ENCODE results near the gene XPR1. TPM values are rescaled to one million over a fixed set of nuclear protein-coding genes. Genes with fewer than 3 reads are reported as not detected.

Gene XPR1
- total and polyA plus RNA-seq, 2 experiments from 2014 or later = 4.9 to 15.6 TPM

DNA sequence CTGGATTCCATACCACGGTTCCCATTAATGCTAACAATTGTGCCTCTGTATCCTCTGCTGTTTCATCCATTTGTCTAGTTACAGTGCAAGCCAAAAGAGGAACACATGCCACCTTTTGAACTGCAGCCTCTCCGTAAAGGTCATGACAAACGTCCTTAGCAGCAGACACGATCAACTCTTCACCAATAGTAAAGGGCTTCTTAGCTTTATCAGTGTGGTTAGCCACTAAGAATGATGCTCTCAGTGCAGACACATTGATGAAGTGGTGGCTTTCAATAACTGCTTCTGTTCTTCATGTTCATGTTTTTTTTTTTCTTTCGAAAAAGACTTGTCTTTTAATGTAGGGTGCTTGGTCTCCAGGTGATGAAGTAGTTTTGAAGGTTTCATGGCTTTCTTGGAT, 14.3 kb downstream of the XPR1 start:
- Histone ChIP-seq H2AFZ (no peak overlapping the region), H3K9me2 (ENCODE audit: insufficient read depth) (no peaks in the 10 kb centered on the region), H3K27ac (no peak overlapping the region), H3K9me3 (ENCODE audit: low read depth) (no peaks in the 10 kb centered on the region), H3F3A (ENCODE audit: insufficient read depth) (no peaks in the 10 kb centered on the region), H3K9ac (no peak overlapping the region), H3K4me2 (ENCODE audit: unreplicated experiment) (no peak overlapping the region), H4K20me1 (ENCODE audit: insufficient read depth) (no peaks in the 10 kb centered on the region), H3K4me3 (no peak overlapping the region), H3K4me1 (ENCODE audit: insufficient read depth) (no peaks in the 10 kb centered on the region), H3K36me3 (ENCODE audit: low read depth) (no peaks in the 10 kb centered on the region), H3K79me2 (ENCODE audit: insufficient read depth) (peaks cover 65% of the 10 kb centered on the region), H3K27me3 (replicated peaks; ENCODE audit: insufficient read depth) (no peaks in the 10 kb centered on the region)
- no peak for DNase-seq
- TF ChIP-seq EZH2phosphoT487 (IDR thresholded peaks at IDR 0.05; ENCODE audit: insufficient read depth, low read depth) (no peak), EZH2 (IDR thresholded peaks at IDR 0.05; ENCODE audit: insufficient read depth, poor library complexity, severe bottlenecking) (no peak)
- in situ Hi-C loops (cut with MboI) = no loop called here
- WGBS, 2 experiments (ENCODE audit: low coverage in 1 of 2, low lambda C conversion rate in 2 of 2, missing lambda C conversion rate in 2 of 2) = 85 to 88% methylated on average over 5 of the region's 5 CpGs

- Histone ChIP-seq H3K36me3 (ENCODE audit: low read depth) (no peaks in the 10 kb centered on the region), H4K20me1 (ENCODE audit: insufficient read depth) (no peaks in the 10 kb centered on the region), H3K79me2 (ENCODE audit: insufficient read depth) (peaks cover 65% of the 10 kb centered on the region), H3K4me2 (ENCODE audit: unreplicated experiment) (no peak overlapping the region), H3K9me3 (ENCODE audit: low read depth) (no peaks in the 10 kb centered on the region), H2AFZ (no peak overlapping the region), H3F3A (ENCODE audit: insufficient read depth) (no peaks in the 10 kb centered on the region), H3K9ac (no peak overlapping the region), H3K27me3 (replicated peaks; ENCODE audit: insufficient read depth) (no peaks in the 10 kb centered on the region), H3K27ac (no peak overlapping the region), H3K9me2 (ENCODE audit: insufficient read depth) (no peaks in the 10 kb centered on the region), H3K4me3 (no peak overlapping the region), H3K4me1 (ENCODE audit: insufficient read depth) (no peaks in the 10 kb centered on the region)
- TF ChIP-seq EZH2 (IDR thresholded peaks at IDR 0.05; ENCODE audit: insufficient read depth, poor library complexity, severe bottlenecking) (no peak), EZH2phosphoT487 (IDR thresholded peaks at IDR 0.05; ENCODE audit: insufficient read depth, low read depth) (no peak)
- DNase-seq = no peak
- WGBS, 2 experiments (ENCODE audit: low coverage in 1 of 2, low lambda C conversion rate in 2 of 2, missing lambda C conversion rate in 2 of 2) = 99% methylated on average over 4 of the region's 4 CpGs
- in situ Hi-C loops (cut with MboI) = no loop called here
Measured at GRCh38 chr1:180646547-180646946, 14.7 kb downstream of the XPR1 start.

DNA sequence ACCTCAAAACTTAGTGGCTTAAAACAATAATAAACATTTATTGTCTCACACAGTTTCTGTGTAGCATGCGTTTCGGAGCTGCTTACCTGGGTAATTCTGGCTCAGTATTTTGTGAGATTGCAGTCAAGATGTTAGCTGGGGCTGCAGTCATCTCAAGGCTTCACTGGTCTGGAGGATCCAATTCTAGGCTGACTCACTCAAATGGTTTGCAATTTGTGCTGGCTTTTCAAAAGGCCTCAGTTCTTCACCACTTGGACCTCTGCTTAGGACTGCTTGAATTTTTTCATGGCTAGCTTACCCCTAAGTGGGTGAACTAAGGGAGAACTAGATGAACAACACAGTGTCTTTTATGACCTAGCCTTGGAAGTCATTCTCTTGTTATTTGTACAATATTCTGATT, 21.0 kb downstream of the XPR1 start:
- peak; percentile 49 for DNase-seq
- Histone ChIP-seq H3K27ac (no peak overlapping the region), H4K20me1 (ENCODE audit: insufficient read depth) (no peaks in the 10 kb centered on the region), H3K4me3 (no peak overlapping the region), H3K4me2 (ENCODE audit: unreplicated experiment) (no peak overlapping the region), H3K9ac (no peak overlapping the region), H2AFZ (no peak overlapping the region), H3K79me2 (ENCODE audit: insufficient read depth) (peaks cover 58% of the 10 kb centered on the region), H3K9me2 (ENCODE audit: insufficient read depth) (no peaks in the 10 kb centered on the region), H3K36me3 (ENCODE audit: low read depth) (0 out of 2 replicates have a peak, but pooled peaks cover under 1% of the 10 kb centered on the region), H3K27me3 (replicated peaks; ENCODE audit: insufficient read depth) (no peaks in the 10 kb centered on the region), H3K4me1 (ENCODE audit: insufficient read depth) (no peaks in the 10 kb centered on the region), H3F3A (ENCODE audit: insufficient read depth) (no peaks in the 10 kb centered on the region), H3K9me3 (ENCODE audit: low read depth) (no peaks in the 10 kb centered on the region)
- TF ChIP-seq EZH2 (IDR thresholded peaks at IDR 0.05; ENCODE audit: insufficient read depth, poor library complexity, severe bottlenecking) (no peak), EZH2phosphoT487 (IDR thresholded peaks at IDR 0.05; ENCODE audit: insufficient read depth, low read depth) (no peak)
- 95 to 97% methylated on average over 2 of the region's 2 CpGs for WGBS, 2 experiments (ENCODE audit: low coverage in 1 of 2, low lambda C conversion rate in 2 of 2, missing lambda C conversion rate in 2 of 2)
- in situ Hi-C loops (cut with MboI) = no loop called here

GRCh38 chr1:180662709-180663108, 30.9 kb downstream of the XPR1 start:
- Histone ChIP-seq H3K4me2 (ENCODE audit: unreplicated experiment) (no peak overlapping the region), H3K27me3 (replicated peaks; ENCODE audit: insufficient read depth) (no peaks in the 10 kb centered on the region), H4K20me1 (ENCODE audit: insufficient read depth) (no peaks in the 10 kb centered on the region), H3K9ac (no peak overlapping the region), H3K36me3 (ENCODE audit: low read depth) (0 out of 2 replicates have a peak, but pooled peaks cover 6% of the 10 kb centered on the region), H3K4me1 (ENCODE audit: insufficient read depth) (no peaks in the 10 kb centered on the region), H2AFZ (no peak overlapping the region), H3K27ac (no peak overlapping the region), H3K79me2 (ENCODE audit: insufficient read depth) (peaks cover 21% of the 10 kb centered on the region), H3K9me2 (ENCODE audit: insufficient read depth) (no peaks in the 10 kb centered on the region), H3K9me3 (ENCODE audit: low read depth) (no peaks in the 10 kb centered on the region), H3F3A (ENCODE audit: insufficient read depth) (no peaks in the 10 kb centered on the region), H3K4me3 (no peak overlapping the region)
- in situ Hi-C loops (cut with MboI) = no loop called here
- DNase-seq = no peak
- TF ChIP-seq EZH2 (IDR thresholded peaks at IDR 0.05; ENCODE audit: insufficient read depth, poor library complexity, severe bottlenecking) = no peak
- no peak for TF ChIP-seq EZH2phosphoT487 (IDR thresholded peaks at IDR 0.05; ENCODE audit: insufficient read depth, low read depth)

DNA sequence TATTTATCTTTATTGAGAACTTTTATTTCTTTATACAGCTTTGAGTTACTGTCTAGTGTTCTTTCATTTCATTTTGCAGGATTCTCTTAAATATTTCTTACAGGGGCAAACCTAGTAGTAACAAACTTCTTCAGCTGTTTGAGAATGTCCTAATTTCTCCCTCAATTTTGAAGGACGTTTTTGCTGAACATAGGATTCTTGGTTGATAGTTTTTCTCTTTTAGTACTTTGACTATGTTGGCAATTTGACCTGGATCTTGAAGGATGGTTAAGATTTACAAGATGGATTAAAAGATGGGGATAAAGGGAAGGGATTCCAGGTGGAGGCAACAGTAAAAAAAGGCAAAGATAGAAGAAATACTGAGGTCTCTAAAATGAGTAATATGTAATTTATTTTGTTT, 38.9 kb downstream of the XPR1 start:
- no peak for TF ChIP-seq EZH2 (IDR thresholded peaks at IDR 0.05; ENCODE audit: insufficient read depth, poor library complexity, severe bottlenecking)
- TF ChIP-seq EZH2phosphoT487 (IDR thresholded peaks at IDR 0.05; ENCODE audit: insufficient read depth, low read depth) = no peak
- WGBS, 2 experiments (ENCODE audit: low coverage in 1 of 2, low lambda C conversion rate in 2 of 2, missing lambda C conversion rate in 2 of 2) = 83 to 91% methylated on average over 1 of the region's 1 CpG
- DNase-seq = no peak

More for the DNA sequence above, 38.9 kb downstream of the XPR1 start:
- in situ Hi-C loops (cut with MboI) = no loop called here
- Histone ChIP-seq H3K4me2 (ENCODE audit: unreplicated experiment) (no peak overlapping the region), H2AFZ (no peak overlapping the region), H3K4me1 (ENCODE audit: insufficient read depth) (no peaks in the 10 kb centered on the region), H3K27me3 (replicated peaks; ENCODE audit: insufficient read depth) (no peaks in the 10 kb centered on the region), H3K79me2 (ENCODE audit: insufficient read depth) (peaks cover 45% of the 10 kb centered on the region), H3K27ac (no peak overlapping the region), H3K9me3 (ENCODE audit: low read depth) (no peaks in the 10 kb centered on the region), H3K36me3 (ENCODE audit: low read depth) (no peaks in the 10 kb centered on the region), H3K9ac (no peak overlapping the region), H3K9me2 (ENCODE audit: insufficient read depth) (no peaks in the 10 kb centered on the region), H3F3A (ENCODE audit: insufficient read depth) (no peaks in the 10 kb centered on the region), H4K20me1 (ENCODE audit: insufficient read depth) (no peaks in the 10 kb centered on the region), H3K4me3 (no peak overlapping the region)

All from GM23248 (cell line).